HL-60 (cell line): Measurements from ENCODE around the gene NKD2.

Experiments
- DNase-seq, 2 experiments: peaks; one replicate each; pipeline ENCODE4 v3.0.0-alpha.2; 2010 to 2020; ENCODE audit warnings: low read depth in 1 of 2, low spot score in 1 of 2
- H3K27ac ChIP-seq: fragments of 250-450 bp; sonication (Bioruptor Pico); replicated peaks from 2 replicates; pipeline ENCODE4 v1.5.1; 2020; ENCODE audit warnings: mild to moderate bottlenecking, moderate library complexity
- H3K27me3 ChIP-seq: fragments of 250-450 bp; sonication (Bioruptor Pico); 2 replicates; pipeline ENCODE4 v1.5.1; 2021; ENCODE audit warnings: mild to moderate bottlenecking, moderate library complexity; ENCODE audit not compliant: insufficient read depth, poor library complexity, severe bottlenecking
- H3K4me3 ChIP-seq: replicated peaks from 2 replicates; pipeline ENCODE4 v1.5.1; 2011; ENCODE audit warnings: mild to moderate bottlenecking, control low read depth, low read length; ENCODE audit not compliant: insufficient read depth
- CTCF ChIP-seq: IDR thresholded peaks from one replicate; pipeline ENCODE4 v1.5.1; 2011; ENCODE audit warnings: low read length, control low read depth, inconsistent platforms; ENCODE audit not compliant: insufficient read depth
- GABPA ChIP-seq: IDR thresholded peaks from 2 replicates; pipeline ENCODE4 v1.6.1; 2012; ENCODE audit warnings: low read depth
- POLR2AphosphoS5 ChIP-seq: IDR thresholded peaks from 2 replicates; pipeline ENCODE4 v1.6.1; 2012; ENCODE audit warnings: low read depth
- SPI1 ChIP-seq: IDR thresholded peaks from 2 replicates; pipeline ENCODE4 v1.6.1; 2012; ENCODE audit warnings: low read depth, mild to moderate bottlenecking, borderline replicate concordance
- TF ChIP-seq, protein P1 (sequence below): IDR thresholded peaks from 2 replicates; pipeline ENCODE4 v1.6.1; 2012; ENCODE audit warnings: low read depth; ENCODE audit not compliant: insufficient replicate concordance

Gene NKD2

DNA sequence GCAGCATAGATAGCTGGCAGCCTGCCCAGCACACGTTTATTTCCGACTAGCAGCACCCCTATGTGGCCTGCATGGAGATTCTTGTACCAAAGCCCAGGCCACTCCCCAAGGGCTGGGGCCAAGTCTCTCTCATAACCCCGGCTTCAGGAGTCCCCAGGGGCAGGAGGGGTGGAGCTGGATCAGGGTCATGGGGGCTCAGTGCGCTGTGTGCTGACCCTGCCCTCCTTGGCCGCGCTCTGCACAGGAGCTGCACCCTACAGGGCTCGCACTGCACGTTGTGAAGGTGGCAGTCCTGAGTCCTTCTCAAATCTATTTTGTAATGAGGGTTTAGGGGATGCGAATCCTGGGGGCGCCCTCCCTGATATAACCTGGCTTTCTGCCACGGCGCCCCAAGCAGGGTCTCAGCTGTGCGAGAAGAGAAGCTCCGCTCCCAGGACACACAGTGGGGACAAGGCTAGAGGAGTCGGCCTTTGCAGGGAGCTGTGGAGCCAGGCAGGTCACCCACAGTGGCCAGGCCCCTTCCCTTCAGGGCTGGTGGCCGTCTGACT, 28.6 kb downstream of the NKD2 start:
- DNase-seq = no peak
- no peak overlapping the region for H3K4me3 ChIP-seq
- H3K27me3 ChIP-seq = no peaks in the 10 kb centered on the region
- TF ChIP-seq, protein P1, sequence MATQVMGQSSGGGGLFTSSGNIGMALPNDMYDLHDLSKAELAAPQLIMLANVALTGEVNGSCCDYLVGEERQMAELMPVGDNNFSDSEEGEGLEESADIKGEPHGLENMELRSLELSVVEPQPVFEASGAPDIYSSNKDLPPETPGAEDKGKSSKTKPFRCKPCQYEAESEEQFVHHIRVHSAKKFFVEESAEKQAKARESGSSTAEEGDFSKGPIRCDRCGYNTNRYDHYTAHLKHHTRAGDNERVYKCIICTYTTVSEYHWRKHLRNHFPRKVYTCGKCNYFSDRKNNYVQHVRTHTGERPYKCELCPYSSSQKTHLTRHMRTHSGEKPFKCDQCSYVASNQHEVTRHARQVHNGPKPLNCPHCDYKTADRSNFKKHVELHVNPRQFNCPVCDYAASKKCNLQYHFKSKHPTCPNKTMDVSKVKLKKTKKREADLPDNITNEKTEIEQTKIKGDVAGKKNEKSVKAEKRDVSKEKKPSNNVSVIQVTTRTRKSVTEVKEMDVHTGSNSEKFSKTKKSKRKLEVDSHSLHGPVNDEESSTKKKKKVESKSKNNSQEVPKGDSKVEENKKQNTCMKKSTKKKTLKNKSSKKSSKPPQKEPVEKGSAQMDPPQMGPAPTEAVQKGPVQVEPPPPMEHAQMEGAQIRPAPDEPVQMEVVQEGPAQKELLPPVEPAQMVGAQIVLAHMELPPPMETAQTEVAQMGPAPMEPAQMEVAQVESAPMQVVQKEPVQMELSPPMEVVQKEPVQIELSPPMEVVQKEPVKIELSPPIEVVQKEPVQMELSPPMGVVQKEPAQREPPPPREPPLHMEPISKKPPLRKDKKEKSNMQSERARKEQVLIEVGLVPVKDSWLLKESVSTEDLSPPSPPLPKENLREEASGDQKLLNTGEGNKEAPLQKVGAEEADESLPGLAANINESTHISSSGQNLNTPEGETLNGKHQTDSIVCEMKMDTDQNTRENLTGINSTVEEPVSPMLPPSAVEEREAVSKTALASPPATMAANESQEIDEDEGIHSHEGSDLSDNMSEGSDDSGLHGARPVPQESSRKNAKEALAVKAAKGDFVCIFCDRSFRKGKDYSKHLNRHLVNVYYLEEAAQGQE = no peak
- TF ChIP-seq POLR2AphosphoS5 (no peak), SPI1 (no peak), GABPA (no peak), CTCF (no peak)
- H3K27ac ChIP-seq = no peak overlapping the region

DNA sequence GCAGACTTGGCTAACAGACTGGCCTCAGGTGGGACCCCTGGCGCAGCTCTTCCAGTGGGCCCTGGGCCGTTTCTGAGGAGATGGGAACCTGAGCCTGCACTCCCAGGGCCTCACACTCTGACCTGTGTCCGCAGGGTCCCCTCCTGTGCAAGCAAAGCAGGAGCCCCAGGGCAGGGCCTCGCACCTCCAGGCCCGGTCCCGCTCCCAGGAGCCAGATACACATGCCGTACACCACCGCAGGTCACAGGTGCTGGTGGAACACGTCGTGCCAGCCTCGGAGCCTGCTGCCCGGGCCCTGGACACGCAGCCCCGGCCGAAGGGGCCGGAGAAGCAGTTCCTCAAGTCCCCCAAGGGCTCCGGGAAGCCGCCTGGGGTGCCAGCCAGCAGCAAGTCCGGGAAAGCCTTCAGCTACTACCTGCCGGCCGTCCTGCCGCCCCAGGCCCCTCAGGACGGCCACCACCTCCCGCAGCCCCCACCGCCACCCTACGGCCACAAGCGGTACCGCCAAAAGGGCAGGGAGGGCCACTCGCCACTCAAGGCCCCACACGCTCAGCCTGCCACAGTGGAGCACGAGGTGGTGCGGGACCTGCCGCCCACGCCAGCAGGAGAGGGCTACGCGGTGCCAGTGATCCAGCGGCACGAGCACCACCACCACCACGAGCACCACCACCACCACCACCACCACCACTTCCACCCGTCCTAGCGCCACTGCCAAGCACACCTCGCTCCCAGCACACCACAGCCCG, 29.2 kb downstream of the NKD2 start:
- no peak for TF ChIP-seq CTCF
- TF ChIP-seq POLR2AphosphoS5 = no peak
- H3K27ac ChIP-seq = no peak overlapping the region
- H3K27me3 ChIP-seq = no peaks in the 10 kb centered on the region
- no peak for DNase-seq
- no peak overlapping the region for H3K4me3 ChIP-seq

- H3K27ac ChIP-seq = no peak overlapping the region
- H3K4me3 ChIP-seq = no peak overlapping the region
- H3K27me3 ChIP-seq = no peaks in the 10 kb centered on the region
- TF ChIP-seq GABPA = no peak
- TF ChIP-seq POLR2AphosphoS5 = no peak
- no peak for TF ChIP-seq CTCF
- no peak for TF ChIP-seq SPI1
- TF ChIP-seq, protein P1 = no peak
- DNase-seq = no peak
Observed at GRCh38 chr5:1038417-1039209, 30.0 kb downstream of the NKD2 start.
